Loucy (cell line): ENCODE results near the gene CIITA.

Source experiments
- EZH2phosphoT487 ChIP-seq: fragments of 200-600 bp; IDR thresholded peaks from 2 replicates; pipeline ENCODE4 v1.6.1; 2018; ENCODE audit warnings: antibody characterized with exemption, mild to moderate bottlenecking, moderate library complexity, borderline replicate concordance
- TF ChIP-seq, protein P1 (sequence below): fragments of 200-600 bp; sonication (generic); conservative IDR thresholded peaks from 2 replicates; pipeline ENCODE4 v1.5.1; 2014; ENCODE audit warnings: mild to moderate bottlenecking, antibody characterized with exemption, low read length

DNA sequence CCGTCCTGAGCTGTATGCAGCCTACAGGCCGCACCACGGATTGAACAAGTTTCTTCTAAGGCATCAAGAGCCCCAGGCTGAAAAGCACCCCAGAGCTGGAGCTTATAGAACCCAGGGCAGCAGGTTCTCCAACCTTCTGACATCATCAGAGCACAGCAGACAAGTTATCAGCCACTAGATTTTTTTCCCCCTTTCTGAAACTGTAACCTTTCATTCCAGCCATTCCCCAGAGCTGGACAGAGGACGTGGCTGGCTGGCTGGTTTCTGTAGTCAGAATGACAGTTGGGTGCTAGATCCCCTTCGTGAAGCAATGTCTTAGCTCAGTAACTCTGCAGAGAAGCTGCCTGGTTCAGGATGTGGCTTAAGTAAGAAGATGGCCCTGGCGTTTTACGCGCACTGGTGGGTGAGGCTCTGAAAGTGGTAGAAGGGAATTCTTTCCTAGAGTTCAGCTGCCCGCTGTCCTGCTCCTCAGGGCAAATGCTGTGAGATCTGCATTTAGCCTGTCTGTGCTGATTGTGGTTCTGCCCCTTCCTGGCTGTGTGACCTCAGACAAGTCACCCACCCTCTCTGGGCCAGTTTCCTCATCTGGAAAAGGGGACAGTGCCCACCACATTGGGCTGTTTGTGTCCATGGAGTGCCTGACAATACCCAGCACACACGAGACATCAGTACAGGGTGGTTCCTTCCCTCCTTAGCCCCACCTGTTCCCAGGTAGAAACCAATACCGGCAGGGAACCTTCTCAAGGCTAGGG, 56.1 kb downstream of the CIITA start:
- TF ChIP-seq, protein P1, sequence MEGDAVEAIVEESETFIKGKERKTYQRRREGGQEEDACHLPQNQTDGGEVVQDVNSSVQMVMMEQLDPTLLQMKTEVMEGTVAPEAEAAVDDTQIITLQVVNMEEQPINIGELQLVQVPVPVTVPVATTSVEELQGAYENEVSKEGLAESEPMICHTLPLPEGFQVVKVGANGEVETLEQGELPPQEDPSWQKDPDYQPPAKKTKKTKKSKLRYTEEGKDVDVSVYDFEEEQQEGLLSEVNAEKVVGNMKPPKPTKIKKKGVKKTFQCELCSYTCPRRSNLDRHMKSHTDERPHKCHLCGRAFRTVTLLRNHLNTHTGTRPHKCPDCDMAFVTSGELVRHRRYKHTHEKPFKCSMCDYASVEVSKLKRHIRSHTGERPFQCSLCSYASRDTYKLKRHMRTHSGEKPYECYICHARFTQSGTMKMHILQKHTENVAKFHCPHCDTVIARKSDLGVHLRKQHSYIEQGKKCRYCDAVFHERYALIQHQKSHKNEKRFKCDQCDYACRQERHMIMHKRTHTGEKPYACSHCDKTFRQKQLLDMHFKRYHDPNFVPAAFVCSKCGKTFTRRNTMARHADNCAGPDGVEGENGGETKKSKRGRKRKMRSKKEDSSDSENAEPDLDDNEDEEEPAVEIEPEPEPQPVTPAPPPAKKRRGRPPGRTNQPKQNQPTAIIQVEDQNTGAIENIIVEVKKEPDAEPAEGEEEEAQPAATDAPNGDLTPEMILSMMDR, result no peak
- no peak for TF ChIP-seq EZH2phosphoT487
